CD4-positive, CD25-positive, alpha-beta regulatory T cell (primary cell): Measurements from ENCODE around the gene LACRT. TPM values are rescaled to one million over a fixed set of nuclear protein-coding genes. Genes with fewer than 3 reads are reported as not detected.

Source experiments
- polyA plus RNA-seq, 4 donors: library from polyadenylated mRNA; unstranded; fragments of 300-500 nt; fragmentation: Illumina TruSeq; gene quantifications; one replicate each; pipeline ENCODE4 v1.2.3, GENCODE V29; 2021
- total RNA-seq: library from RNA; stranded (reverse); gene quantifications from one replicate; pipeline ENCODE4 v1.2.3, GENCODE V29; 2022

Gene LACRT
- total and polyA plus RNA-seq, 5 donors from 2014 or later: not detected

Other genes with a start within 250 kb of the LACRT start
- 57.4 TPM for gene ITGA5, start 215.6 kb downstream of the LACRT start, total RNA-seq
- gene ITGA5, start 215.6 kb downstream of the LACRT start, polyA plus RNA-seq: 10 to 100 TPM; 18.6 to 31.8 (median 23.7) TPM
- gene GTSF1, start 161.3 kb downstream of the LACRT start, total RNA-seq: 3.0 TPM
- gene GTSF1, start 161.3 kb downstream of the LACRT start, polyA plus RNA-seq: 10 to 100 TPM; 12.7 to 30.3 (median 18.4) TPM
- gene NCKAP1L, start 137.1 kb downstream of the LACRT start, total RNA-seq: 142 TPM
- 100 to 1,000 TPM in 2 of 4 donors, 10 to 100 TPM in 2; 91.3 to 138 (median 115) TPM for gene NCKAP1L, start 137.1 kb downstream of the LACRT start, polyA plus RNA-seq
- 19.4 TPM for gene PDE1B, start 85.3 kb downstream of the LACRT start, total RNA-seq
- 1 to 10 TPM in 1 of 4 donors, under 1 TPM in 2, not detected in 1; 0.44 to 2.3 (median 0.67) TPM for gene PDE1B, start 85.3 kb downstream of the LACRT start, polyA plus RNA-seq
- not detected for gene PPP1R1A, start 46.2 kb downstream of the LACRT start, total RNA-seq
- not detected for gene PPP1R1A, start 46.2 kb downstream of the LACRT start, polyA plus RNA-seq
- gene DCD, start 13.5 kb upstream of the LACRT start, total RNA-seq: not detected
- gene DCD, start 13.5 kb upstream of the LACRT start, polyA plus RNA-seq: not detected
- gene MUCL1, start 219.6 kb upstream of the LACRT start, total RNA-seq: not detected
- gene MUCL1, start 219.6 kb upstream of the LACRT start, polyA plus RNA-seq: not detected